NCI-H82 treated with DMSO at 0.1 percent for 48 hours (cell line): ENCODE results near the gene SOX5.
A peak's percentile ranks its signal among the peaks of the same experiment; 100 is the strongest.
"Not testable (repeated sequence)": the region's sequence is repeated elsewhere in the genome, so short reads cannot be mapped to it uniquely, and the experiment has no call there.

Experiments
- DNase-seq: peaks from one replicate; lab custom pipeline; 2025; ENCODE audit not compliant: unreplicated experiment; lab: John Stamatoyannopoulos, UW

The SOX5 gene

GRCh38 chr12:23758608-23759007 is 190.9 kb downstream of the SOX5 start:
- DNase-seq, result peak; percentile 66

GRCh38 chr12:23757541-23757962 is 191.9 kb downstream of the SOX5 start:
- DNase-seq, result no peak

- no peak for DNase-seq
Measured at GRCh38 chr12:23756416-23756815, 193.1 kb downstream of the SOX5 start.

- no peak for DNase-seq
Measured at GRCh38 chr12:23753628-23754365, 195.7 kb downstream of the SOX5 start.

- DNase-seq, result no peak
Measured at GRCh38 chr12:23752245-23752644, 197.2 kb downstream of the SOX5 start.

GRCh38 chr12:23751641-23752040 is 197.8 kb downstream of the SOX5 start:
- no peak for DNase-seq

GRCh38 chr12:23750923-23751322 is 198.5 kb downstream of the SOX5 start:
- DNase-seq, result no peak

GRCh38 chr12:23744696-23745095 is 204.8 kb downstream of the SOX5 start:
- DNase-seq, result no peak

- DNase-seq, result no peak
Measured at GRCh38 chr12:23742574-23742973, 206.9 kb downstream of the SOX5 start.

- no peak for DNase-seq
Measured at GRCh38 chr12:23731493-23731892, 218.0 kb downstream of the SOX5 start.

- DNase-seq, result no peak
Measured at GRCh38 chr12:23731035-23731434, 218.4 kb downstream of the SOX5 start.

GRCh38 chr12:23729359-23729758 is 220.1 kb downstream of the SOX5 start:
- DNase-seq, result no peak

GRCh38 chr12:23726646-23727045 is 222.8 kb downstream of the SOX5 start:
- DNase-seq, result no peak

- DNase-seq, result no peak
Measured at GRCh38 chr12:23722655-23723054, 226.8 kb downstream of the SOX5 start.

GRCh38 chr12:23721268-23721667 is 228.2 kb downstream of the SOX5 start:
- DNase-seq, result no peak

- no peak for DNase-seq
Measured at GRCh38 chr12:23719493-23719892, 230.0 kb downstream of the SOX5 start.

GRCh38 chr12:23710361-23710760 is 239.1 kb downstream of the SOX5 start:
- DNase-seq, result not testable (repeated sequence)

- DNase-seq, result no peak
Measured at GRCh38 chr12:23708185-23708837, 241.2 kb downstream of the SOX5 start.

GRCh38 chr12:23707270-23707669 is 242.2 kb downstream of the SOX5 start:
- DNase-seq, result no peak

- DNase-seq, result no peak
Measured at GRCh38 chr12:23704992-23705943, 244.2 kb downstream of the SOX5 start.

- peak; percentile 18 for DNase-seq
Measured at GRCh38 chr12:23703051-23703450, 246.4 kb downstream of the SOX5 start.

GRCh38 chr12:23699031-23699430 is 250.4 kb downstream of the SOX5 start:
- DNase-seq, result no peak
